Prostate gland (tissue), 2 donors: ENCODE measurements around the gene ADARB1.

Experiments
- CTCF ChIP-seq, 4 experiments: fragments of 200-600 bp in 2 of 4; fragments of 450-650 bp in 2 of 4; sonication (generic) in 2 of 4; IDR thresholded peaks; 1 replicate in 3 of 4; 2 replicates in 1 of 4; pipeline ENCODE4 v1.5.1; 2016 to 2019; ENCODE audit warnings: antibody characterized with exemption in 4 of 4, mild to moderate bottlenecking in 2 of 4, moderate library complexity in 2 of 4
- POLR2A ChIP-seq: fragments of 450-650 bp; IDR thresholded peaks from one replicate; pipeline ENCODE4 v1.6.1; 2016; ENCODE audit warnings: antibody characterized with exemption, mild to moderate bottlenecking
- POLR2AphosphoS5 ChIP-seq: sonication (generic); formaldehyde crosslinking; IDR thresholded peaks from one replicate; pipeline ENCODE4 v1.6.1; 2017; ENCODE audit warnings: antibody characterized with exemption

GRCh38 chr21:45202889-45203288 is 128.5 kb downstream of the ADARB1 start:
- no peak for TF ChIP-seq CTCF (IDR thresholded peaks at IDR 0.05)
- TF ChIP-seq POLR2A = no peak
- TF ChIP-seq POLR2AphosphoS5 = no peak
